Nephron (organoid): ENCODE results near the gene PANK2.
"Not testable (repeated sequence)": the region's sequence is repeated elsewhere in the genome, so short reads cannot be mapped to it uniquely, and the experiment has no call there.

Source experiments
- H3K27ac Mint-ChIP-seq, 3 experiments: 2 replicates each; pipeline ENCODE4 v1.8.0; 2020; ENCODE audit warnings: mixed read lengths in 3 of 3, mild to moderate bottlenecking in 2 of 3, moderate library complexity in 1 of 3
- H3K27me3 Mint-ChIP-seq: 2 replicates; pipeline ENCODE4 v1.8.0; 2021; ENCODE audit warnings: low read depth, mild to moderate bottlenecking, moderate library complexity, mixed read lengths
- H3K36me3 Mint-ChIP-seq: 2 replicates; pipeline ENCODE4 v1.8.0; 2020; ENCODE audit warnings: low read depth, mixed read lengths
- H3K4me1 Mint-ChIP-seq: 2 replicates; pipeline ENCODE4 v1.8.0; 2020; ENCODE audit warnings: mixed read lengths
- H3K4me3 Mint-ChIP-seq, 3 experiments: 2 replicates each; pipeline ENCODE4 v1.8.0; 2020; ENCODE audit warnings: mild to moderate bottlenecking in 3 of 3, mixed read lengths in 3 of 3, moderate library complexity in 2 of 3
- H3K9me3 Mint-ChIP-seq: 2 replicates; pipeline ENCODE4 v1.8.0; 2020; ENCODE audit warnings: mixed read lengths
- TF ChIP-seq, protein P1 (sequence below), 3 experiments: fragments of 200-600 bp; sonication (generic); IDR thresholded peaks; one replicate each; pipeline ENCODE4 v1.5.0; 2021; ENCODE audit warnings: antibody characterized with exemption in 3 of 3; ENCODE audit not compliant: unreplicated experiment in 3 of 3

Gene PANK2

DNA sequence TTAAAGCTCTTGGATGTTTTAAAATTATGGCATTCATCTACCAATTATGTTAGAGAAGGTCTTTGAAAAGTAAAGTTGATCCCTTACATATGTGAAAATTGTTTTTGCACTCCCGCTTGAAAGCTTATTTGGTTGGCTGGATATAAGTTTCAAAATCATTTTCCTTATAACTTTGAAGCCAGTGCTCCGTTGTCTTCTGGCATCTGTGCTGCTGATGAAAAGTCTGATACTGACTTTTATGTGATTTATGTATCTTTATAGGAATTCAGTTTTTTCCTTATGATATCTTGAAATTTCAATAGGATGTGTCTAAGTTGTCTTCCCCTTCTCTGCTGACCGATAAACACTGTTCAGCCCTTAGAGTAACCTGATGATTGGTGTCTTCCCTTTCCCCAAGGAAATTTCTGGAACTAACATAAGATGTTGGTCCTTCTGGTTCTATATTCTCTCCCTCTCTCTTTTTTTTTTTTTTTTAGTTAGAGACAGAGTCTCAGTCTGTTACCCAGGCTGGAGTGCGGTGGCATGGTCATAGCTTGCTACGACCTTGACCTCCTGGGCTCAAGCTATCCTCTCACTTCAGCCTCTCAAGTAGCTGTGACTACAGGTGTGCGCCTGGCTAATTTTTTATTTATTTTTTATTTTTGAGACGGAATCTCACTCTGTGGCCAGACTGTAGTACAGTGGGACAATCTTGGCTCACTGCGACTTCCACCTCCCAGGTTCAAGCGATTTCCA is 12.7 kb downstream of the PANK2 start:
- Mint-ChIP-seq H3K4me3 (peak overlapping the region in 1 of 3 experiments; percentile 1), H3K9me3 (no peaks in the 10 kb centered on the region), H3K36me3 (peaks cover 7% of the 10 kb centered on the region), H3K27me3 (no peaks in the 10 kb centered on the region), H3K4me1 (peaks cover 29% of the 10 kb centered on the region), H3K27ac (peak overlapping the region; percentile 24 to 68 (median 57))
- TF ChIP-seq, protein P1, sequence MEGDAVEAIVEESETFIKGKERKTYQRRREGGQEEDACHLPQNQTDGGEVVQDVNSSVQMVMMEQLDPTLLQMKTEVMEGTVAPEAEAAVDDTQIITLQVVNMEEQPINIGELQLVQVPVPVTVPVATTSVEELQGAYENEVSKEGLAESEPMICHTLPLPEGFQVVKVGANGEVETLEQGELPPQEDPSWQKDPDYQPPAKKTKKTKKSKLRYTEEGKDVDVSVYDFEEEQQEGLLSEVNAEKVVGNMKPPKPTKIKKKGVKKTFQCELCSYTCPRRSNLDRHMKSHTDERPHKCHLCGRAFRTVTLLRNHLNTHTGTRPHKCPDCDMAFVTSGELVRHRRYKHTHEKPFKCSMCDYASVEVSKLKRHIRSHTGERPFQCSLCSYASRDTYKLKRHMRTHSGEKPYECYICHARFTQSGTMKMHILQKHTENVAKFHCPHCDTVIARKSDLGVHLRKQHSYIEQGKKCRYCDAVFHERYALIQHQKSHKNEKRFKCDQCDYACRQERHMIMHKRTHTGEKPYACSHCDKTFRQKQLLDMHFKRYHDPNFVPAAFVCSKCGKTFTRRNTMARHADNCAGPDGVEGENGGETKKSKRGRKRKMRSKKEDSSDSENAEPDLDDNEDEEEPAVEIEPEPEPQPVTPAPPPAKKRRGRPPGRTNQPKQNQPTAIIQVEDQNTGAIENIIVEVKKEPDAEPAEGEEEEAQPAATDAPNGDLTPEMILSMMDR (IDR thresholded peaks at IDR 0.05; ENCODE audit: unreplicated experiment in 3 of 3): no peak

DNA sequence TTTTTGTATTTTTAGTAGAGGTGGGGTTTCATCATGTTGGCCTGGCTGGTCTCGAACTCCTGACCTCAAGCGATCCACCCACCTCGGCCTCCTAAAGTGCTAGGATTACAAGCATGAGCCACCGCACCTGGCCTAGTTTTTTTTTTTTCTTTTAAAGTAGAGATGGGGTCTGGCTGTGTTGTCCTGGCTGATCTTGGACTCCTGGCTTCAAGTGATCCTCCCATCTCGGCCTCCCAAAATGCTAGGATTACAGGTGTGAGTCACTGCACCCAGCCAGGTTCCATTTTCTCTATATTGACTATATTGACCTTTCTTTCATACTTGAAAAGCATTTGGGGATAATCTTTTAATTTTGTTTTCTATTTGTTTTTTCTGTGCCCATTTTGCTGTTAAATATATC is 13.3 kb downstream of the PANK2 start:
- H3K4me3 Mint-ChIP-seq: no peak overlapping the region
- peaks cover 25% of the 10 kb centered on the region for H3K4me1 Mint-ChIP-seq
- no peaks in the 10 kb centered on the region for H3K9me3 Mint-ChIP-seq
- H3K36me3 Mint-ChIP-seq: peaks cover 5% of the 10 kb centered on the region
- H3K27me3 Mint-ChIP-seq: no peaks in the 10 kb centered on the region
- TF ChIP-seq, protein P1 (IDR thresholded peaks at IDR 0.05; ENCODE audit: unreplicated experiment in 3 of 3): no peak
- peak overlapping the region; percentile 41 to 68 (median 46) for H3K27ac Mint-ChIP-seq

DNA sequence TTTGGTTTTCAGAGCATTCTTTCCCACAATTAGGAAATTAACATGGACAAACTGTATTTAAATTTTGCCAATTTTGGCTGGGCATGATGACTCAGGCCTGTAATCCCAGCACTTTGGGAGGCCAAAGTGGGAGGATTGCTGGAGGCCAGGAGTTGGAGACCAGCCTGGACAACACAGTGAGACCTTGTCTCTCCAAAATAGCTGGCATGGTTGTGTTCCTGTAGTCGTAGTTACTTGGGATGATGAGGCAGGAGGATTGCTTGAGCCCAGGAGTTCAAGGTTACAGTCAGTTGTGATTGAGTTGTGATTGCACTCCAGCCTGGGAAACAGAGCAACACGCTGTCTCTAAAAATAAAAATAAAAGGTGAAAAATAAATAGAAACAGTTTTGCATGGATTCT is 15.0 kb downstream of the PANK2 start:
- Mint-ChIP-seq H3K36me3 (peaks cover 22% of the 10 kb centered on the region), H3K4me3 (no peak overlapping the region), H3K27me3 (no peaks in the 10 kb centered on the region), H3K27ac (no peak overlapping the region), H3K4me1 (peaks cover 25% of the 10 kb centered on the region), H3K9me3 (no peaks in the 10 kb centered on the region)
- TF ChIP-seq, protein P1 (IDR thresholded peaks at IDR 0.05; ENCODE audit: unreplicated experiment in 3 of 3): no peak

DNA sequence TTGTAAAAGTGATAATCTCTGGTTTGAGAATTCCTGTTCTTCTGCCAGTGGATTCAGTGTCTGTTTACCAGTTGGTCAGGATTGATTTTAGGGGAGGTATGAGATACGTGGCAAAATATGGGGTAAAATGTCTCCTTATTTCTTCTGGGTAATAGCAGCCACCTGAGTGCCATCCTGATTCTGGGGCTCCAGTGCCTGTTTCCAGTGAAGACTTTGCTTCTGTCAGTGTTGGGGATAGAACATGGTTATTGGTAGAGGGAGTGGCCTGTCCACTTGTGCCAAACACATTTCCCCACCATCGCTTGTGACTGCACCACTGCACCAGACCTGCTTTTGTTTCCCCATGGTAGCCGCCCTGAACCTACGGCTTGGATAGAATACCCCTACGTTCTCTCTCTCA is 15.7 kb downstream of the PANK2 start:
- H3K27ac Mint-ChIP-seq: peak overlapping the region; percentile 12 to 38 (median 15)
- peaks cover 27% of the 10 kb centered on the region for H3K36me3 Mint-ChIP-seq
- peaks cover 22% of the 10 kb centered on the region for H3K4me1 Mint-ChIP-seq
- TF ChIP-seq, protein P1 (IDR thresholded peaks at IDR 0.05; ENCODE audit: unreplicated experiment in 3 of 3): no peak
- no peaks in the 10 kb centered on the region for H3K9me3 Mint-ChIP-seq
- no peaks in the 10 kb centered on the region for H3K27me3 Mint-ChIP-seq
- H3K4me3 Mint-ChIP-seq: no peak overlapping the region

DNA sequence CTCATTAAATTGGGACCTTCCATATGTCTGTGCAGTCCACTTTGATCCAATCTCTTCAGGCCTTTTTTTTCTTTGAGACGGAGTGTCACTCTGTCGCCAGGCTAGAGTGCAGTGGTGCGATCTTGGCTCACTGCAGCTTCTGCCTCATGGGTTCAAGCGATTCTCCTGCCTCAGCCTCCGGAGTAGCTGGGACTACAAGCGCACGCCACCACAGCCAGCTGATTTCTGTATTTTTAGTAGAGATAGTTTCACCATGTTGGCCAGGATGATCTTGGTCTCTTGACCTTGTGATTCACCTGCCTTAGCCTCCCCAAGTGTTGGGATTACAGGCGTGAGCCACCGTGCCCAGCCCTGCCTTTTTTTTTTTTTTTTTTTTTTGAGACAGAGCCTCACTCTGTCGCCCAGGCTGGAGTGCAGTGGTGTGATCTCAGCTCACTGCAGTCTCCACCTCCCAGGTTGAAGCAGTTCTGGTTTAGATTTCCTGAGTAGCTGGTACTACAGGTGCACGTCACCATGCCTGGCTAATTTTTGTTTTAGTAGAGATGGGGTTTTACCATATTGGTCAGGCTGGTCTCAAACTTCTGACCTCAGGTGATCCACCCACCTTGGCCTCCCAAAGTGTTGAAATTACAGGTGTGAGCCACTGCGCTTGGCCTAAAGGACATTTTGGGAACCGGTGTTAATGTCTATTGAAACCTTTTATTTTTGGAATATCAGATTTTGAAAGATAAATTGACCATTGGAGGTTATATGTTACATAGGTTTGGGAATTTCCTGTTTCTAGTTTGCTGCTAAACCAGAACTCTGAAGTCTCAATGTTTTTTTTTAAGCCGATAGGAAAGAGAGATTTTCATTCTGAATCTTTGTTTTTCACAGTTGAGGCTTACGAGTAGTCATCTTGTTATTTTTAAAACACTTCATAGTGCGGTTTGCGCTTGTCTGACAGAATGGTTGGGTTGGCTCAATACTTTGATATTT is 17.8 kb downstream of the PANK2 start:
- H3K27ac Mint-ChIP-seq, H3K4me1 Mint-ChIP-seq, H3K4me3 Mint-ChIP-seq, H3K27me3 Mint-ChIP-seq, H3K9me3 Mint-ChIP-seq: not testable (repeated sequence)
- peaks cover 47% of the 10 kb centered on the region for H3K36me3 Mint-ChIP-seq

GRCh38 chr20:3908667-3909066 is 19.5 kb downstream of the PANK2 start:
- Mint-ChIP-seq H3K27ac (no peak overlapping the region), H3K4me3 (no peak overlapping the region), H3K36me3 (peaks cover 62% of the 10 kb centered on the region), H3K4me1 (peaks cover 5% of the 10 kb centered on the region), H3K27me3 (no peaks in the 10 kb centered on the region), H3K9me3 (no peaks in the 10 kb centered on the region)
- TF ChIP-seq, protein P1 (IDR thresholded peaks at IDR 0.05; ENCODE audit: unreplicated experiment in 3 of 3): no peak
